Peyer's patch (tissue), 4 donors: ENCODE data around the gene ZNF367. TPM values are rescaled to one million over a fixed set of nuclear protein-coding genes. Genes with fewer than 3 reads are reported as not detected.
A peak's percentile ranks its signal among the peaks of the same experiment; 100 is the strongest.

Experiments used
- DNase-seq, 3 donors: peaks; one replicate each; pipeline ENCODE4 v3.0.0-alpha.2; 2017 to 2019
- H3K27ac ChIP-seq, 4 donors: fragments of 200-600 bp; sonication (generic); one replicate each; pipeline ENCODE4 v1.5.1; 2016 to 2019
- H3K27me3 ChIP-seq, 2 donors: fragments of 200-600 bp; sonication (generic); one replicate each; pipeline ENCODE4 v1.5.1; 2019
- H3K36me3 ChIP-seq, 3 donors: fragments of 200-600 bp; sonication (generic); one replicate each; pipeline ENCODE4 v1.5.1; 2016 to 2019
- H3K4me1 ChIP-seq, 4 donors: fragments of 200-600 bp; sonication (generic); one replicate each; pipeline ENCODE4 v1.5.1; 2016 to 2019
- H3K4me3 ChIP-seq, 4 donors: fragments of 200-600 bp; sonication (generic); 1 replicate in 3 of 4; 2 replicates in 1 of 4; pipeline ENCODE4 v1.5.1; 2016 to 2019; ENCODE audit warnings: mild to moderate bottlenecking in 1 of 4
- H3K9me3 ChIP-seq, 4 donors: fragments of 200-600 bp; sonication (generic); one replicate each; pipeline ENCODE4 v1.5.1; 2016 to 2019; ENCODE audit warnings: mild to moderate bottlenecking in 1 of 4
- CTCF ChIP-seq, 6 experiments: fragments of 450-650 bp in 4 of 6; fragments of 200-600 bp in 2 of 6; sonication (generic) in 1 of 6; IDR thresholded peaks; one replicate each; pipeline ENCODE4 v1.5.1; 2017 to 2019; ENCODE audit warnings: antibody characterized with exemption in 6 of 6, mild to moderate bottlenecking in 3 of 6, moderate library complexity in 1 of 6
- POLR2A ChIP-seq, 2 donors: fragments of 450-650 bp; IDR thresholded peaks; one replicate each; pipeline ENCODE4 v1.5.1; 2017; ENCODE audit warnings: antibody characterized with exemption in 2 of 2, mild to moderate bottlenecking in 2 of 2, moderate library complexity in 2 of 2
- total RNA-seq, 4 donors: library from RNA; depleted of rRNA; stranded (reverse); fragments of >200 nt; gene quantifications; one replicate each; pipeline ENCODE4 v1.1.0, GENCODE V29; 2016

Gene ZNF367
- total RNA-seq, 4 donors from 2014 or later, result 1.5 to 7.4 (median 3.4) TPM

- H3K36me3 ChIP-seq, result peaks cover 0 to 14% (median 0%) of the 10 kb centered on the region in 3 donors
- no peaks in the 10 kb centered on the region for H3K9me3 ChIP-seq
- no peak for DNase-seq
- H3K27me3 ChIP-seq, result no peaks in the 10 kb centered on the region
- TF ChIP-seq CTCF (IDR thresholded peaks at IDR 0.05) (no peak), POLR2A (IDR thresholded peaks at IDR 0.05) (no peak)
- peaks cover 0 to 33% (median 0%) of the 10 kb centered on the region in 4 donors for H3K4me1 ChIP-seq
- no peak overlapping the region for H3K4me3 ChIP-seq
- H3K27ac ChIP-seq, result peak overlapping the region in 2 of 4 donors; percentile 12 to 13
These were observed 75.5 kb downstream of the ZNF367 start for GRCh38 chr9:96342571-96343245.

- no peaks in the 10 kb centered on the region for H3K27me3 ChIP-seq
- DNase-seq, result no peak
- peaks cover 0 to 17% (median 0%) of the 10 kb centered on the region in 3 donors for H3K36me3 ChIP-seq
- H3K4me1 ChIP-seq, result peaks cover 0 to 33% (median 0%) of the 10 kb centered on the region in 4 donors
- H3K4me3 ChIP-seq, result no peak overlapping the region
- no peaks in the 10 kb centered on the region for H3K9me3 ChIP-seq
- TF ChIP-seq CTCF (IDR thresholded peaks at IDR 0.05) (no peak), POLR2A (IDR thresholded peaks at IDR 0.05) (no peak)
- H3K27ac ChIP-seq, result peak overlapping the region in 1 of 4 donors; percentile 63
These were observed 77.5 kb downstream of the ZNF367 start for GRCh38 chr9:96340707-96341106.

- TF ChIP-seq CTCF (IDR thresholded peaks at IDR 0.05) (no peak), POLR2A (IDR thresholded peaks at IDR 0.05) (no peak)
- H3K27ac ChIP-seq, result no peak overlapping the region
- no peaks in the 10 kb centered on the region for H3K9me3 ChIP-seq
- no peak overlapping the region for H3K4me3 ChIP-seq
- no peak for DNase-seq
- peaks cover 0 to 20% (median 0%) of the 10 kb centered on the region in 3 donors for H3K36me3 ChIP-seq
- H3K4me1 ChIP-seq, result peaks cover 0 to 24% (median 0%) of the 10 kb centered on the region in 4 donors
- H3K27me3 ChIP-seq, result no peaks in the 10 kb centered on the region
These were observed 79.9 kb downstream of the ZNF367 start for GRCh38 chr9:96338299-96338698.

Other genes starting within 250 kb of the ZNF367 start
- 10 to 100 TPM in 1 of 4 donors, 1 to 10 TPM in 2, not detected in 1; 1.6 to 14.5 (median 2.0) TPM for gene HSD17B3, start 116.2 kb downstream of the ZNF367 start, total RNA-seq
- 100 to 1,000 TPM in 1 of 4 donors, 10 to 100 TPM in 3; 38.8 to 140 (median 84.9) TPM for gene SLC35D2, start 34.7 kb downstream of the ZNF367 start, total RNA-seq
- 10 to 100 TPM in 1 of 4 donors, 1 to 10 TPM in 3; 3.2 to 19.8 (median 5.1) TPM for gene HABP4, start 31.8 kb upstream of the ZNF367 start, total RNA-seq
- 10 to 100 TPM; 23.9 to 36.6 (median 35.7) TPM for gene CDC14B, start 201.5 kb upstream of the ZNF367 start, total RNA-seq
- gene PRXL2C, start 236.9 kb upstream of the ZNF367 start, total RNA-seq, result 1 to 10 TPM; 5.1 to 8.3 (median 5.7) TPM